Muscle of leg (tissue), 11 donors: ENCODE results near the gene SUFU. TPM values are rescaled to one million over a fixed set of nuclear protein-coding genes. Genes with fewer than 3 reads are reported as not detected.

Source experiments
- DNase-seq: peaks from one replicate; pipeline ENCODE4 v3.0.0; 2013
- H3K27ac ChIP-seq: one replicate; pipeline ENCODE4 v1.5.1; 2013; ENCODE audit warnings: mild to moderate bottlenecking, low read length, control low read depth
- H3K27me3 ChIP-seq: one replicate; pipeline ENCODE4 v1.6.1; 2013; ENCODE audit warnings: low read length; ENCODE audit not compliant: control insufficient read depth, insufficient read depth
- H3K36me3 ChIP-seq: one replicate; pipeline ENCODE4 v1.6.1; 2013; ENCODE audit warnings: low read length; ENCODE audit not compliant: control insufficient read depth, insufficient read depth
- H3K4me1 ChIP-seq: one replicate; pipeline ENCODE4 v1.6.1; 2013; ENCODE audit warnings: low read length; ENCODE audit not compliant: control insufficient read depth, insufficient read depth
- H3K4me3 ChIP-seq: one replicate; pipeline ENCODE4 v1.5.1; 2013; ENCODE audit warnings: low read length, control low read depth
- H3K9me3 ChIP-seq: replicated peaks from 2 replicates; pipeline ENCODE4 v1.6.1; 2013; ENCODE audit warnings: low read depth, low read length; ENCODE audit not compliant: control insufficient read depth
- WGBS: methylation state at CpG from one replicate; pipeline ENCODE4 v1.1.5; 2013; ENCODE audit warnings: missing lambda C conversion rate; ENCODE audit not compliant: insufficient coverage; 5-methylcytosine and 5-hydroxymethylcytosine counted together
- polyA plus RNA-seq, 8 donors: library from polyadenylated mRNA; unstranded; fragments of 120-200 nt; gene quantifications; one replicate each; pipeline versions ENCODE4 v1.2.1 to v1.2.3, GENCODE V29; 2013; ENCODE audit warnings: inconsistent platforms in 1 of 8, low replicate concordance in 1 of 8; ENCODE audit not compliant: insufficient read length in 8 of 8, insufficient read depth in 1 of 8
- total RNA-seq: library from RNA; stranded (reverse); fragments of 120-200 nt; gene quantifications from one replicate; pipeline ENCODE4 v1.2.4, GENCODE V29; 2013

The SUFU gene
- total and polyA plus RNA-seq, 9 donors = 5.1 to 21.5 (median 17.2) TPM

GRCh38 chr10:102545997-102546396 is 42.2 kb downstream of the SUFU start:
- Histone ChIP-seq H3K4me1 (peaks cover 12% of the 10 kb centered on the region), H3K4me3 (no peak overlapping the region), H3K27ac (no peak overlapping the region), H3K9me3 (no peaks in the 10 kb centered on the region), H3K36me3 (peaks cover 11% of the 10 kb centered on the region), H3K27me3 (no peaks in the 10 kb centered on the region)
- WGBS = 58% methylated on average over 2 of the region's 2 CpGs
- no peak for DNase-seq

DNA sequence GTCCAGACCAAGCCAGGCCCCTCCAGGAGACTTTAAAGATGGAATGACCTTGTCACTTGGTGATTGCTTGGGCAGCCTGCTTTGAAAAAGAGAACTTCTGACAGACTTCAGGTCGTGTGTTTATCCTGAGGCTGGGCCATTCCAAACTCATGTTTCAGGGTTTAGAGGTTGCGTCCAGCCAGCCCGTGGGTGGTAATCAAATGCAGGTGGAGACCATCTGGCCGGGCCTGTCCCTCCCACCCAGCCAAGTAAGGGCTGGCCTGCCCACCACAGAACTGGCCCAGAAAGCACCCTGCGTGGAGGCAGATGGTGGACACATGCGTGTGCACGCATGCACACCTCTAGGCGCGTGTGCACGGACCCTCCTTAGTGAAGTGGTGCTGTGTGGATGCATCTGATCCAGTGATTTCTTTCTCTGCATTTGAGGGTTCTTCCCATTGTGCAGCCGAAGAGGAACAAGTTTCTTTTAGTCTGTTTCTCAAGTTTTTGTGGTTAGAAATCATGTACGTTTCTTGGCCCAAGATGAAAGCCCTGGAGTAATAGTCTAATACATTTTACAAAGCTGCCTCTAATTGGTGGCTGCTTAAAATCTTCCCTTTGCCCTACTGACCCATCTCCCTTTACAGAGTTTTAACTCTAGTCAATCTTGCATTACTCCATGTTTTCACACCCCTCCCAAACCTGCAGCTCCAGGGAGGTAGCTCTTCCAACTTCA is 43.0 kb downstream of the SUFU start:
- DNase-seq = no peak
- WGBS = 37% methylated on average over 8 of the region's 12 CpGs

GRCh38 chr10:102549549-102549948 is 45.8 kb downstream of the SUFU start:
- no CpG with 5 or more reads among the region's 1 CpG for WGBS
- no peaks in the 10 kb centered on the region for H3K9me3 ChIP-seq
- H3K27ac ChIP-seq = no peak overlapping the region
- no peaks in the 10 kb centered on the region for H3K27me3 ChIP-seq
- peaks cover 12% of the 10 kb centered on the region for H3K4me1 ChIP-seq
- H3K36me3 ChIP-seq = peaks cover 16% of the 10 kb centered on the region
- no peak overlapping the region for H3K4me3 ChIP-seq
- no peak for DNase-seq

More for the DNA sequence above, 43.0 kb downstream of the SUFU start:
- no peak overlapping the region for H3K27ac ChIP-seq
- no peak overlapping the region for H3K4me3 ChIP-seq
- no peaks in the 10 kb centered on the region for H3K9me3 ChIP-seq
- no peaks in the 10 kb centered on the region for H3K27me3 ChIP-seq
- H3K36me3 ChIP-seq = peaks cover 11% of the 10 kb centered on the region
- peaks cover 12% of the 10 kb centered on the region for H3K4me1 ChIP-seq

- DNase-seq = no peak
- peaks cover 12% of the 10 kb centered on the region for H3K4me1 ChIP-seq
- 100% methylated on average over 4 of the region's 9 CpGs for WGBS
- peaks cover 19% of the 10 kb centered on the region for H3K36me3 ChIP-seq
- no peaks in the 10 kb centered on the region for H3K27me3 ChIP-seq
- no peak overlapping the region for H3K27ac ChIP-seq
- H3K9me3 ChIP-seq = no peaks in the 10 kb centered on the region
- no peak overlapping the region for H3K4me3 ChIP-seq
These were observed 47.0 kb downstream of the SUFU start for GRCh38 chr10:102550636-102551210.

GRCh38 chr10:102552533-102552932 is 48.8 kb downstream of the SUFU start:
- Histone ChIP-seq H3K4me1 (no peaks in the 10 kb centered on the region), H3K36me3 (peaks cover 19% of the 10 kb centered on the region), H3K27me3 (no peaks in the 10 kb centered on the region), H3K27ac (no peak overlapping the region), H3K4me3 (no peak overlapping the region), H3K9me3 (no peaks in the 10 kb centered on the region)
- DNase-seq = no peak
- WGBS = no CpG with 5 or more reads among the region's 2 CpGs

GRCh38 chr10:102553771-102554170 is 50.0 kb downstream of the SUFU start:
- Histone ChIP-seq H3K4me3 (no peak overlapping the region), H3K36me3 (peaks cover 19% of the 10 kb centered on the region), H3K4me1 (no peaks in the 10 kb centered on the region), H3K9me3 (no peaks in the 10 kb centered on the region), H3K27me3 (no peaks in the 10 kb centered on the region), H3K27ac (no peak overlapping the region)
- whole genome bisulfite sequencing = 100% methylated on average over 5 of the region's 7 CpGs
- no peak for DNase-seq

DNA sequence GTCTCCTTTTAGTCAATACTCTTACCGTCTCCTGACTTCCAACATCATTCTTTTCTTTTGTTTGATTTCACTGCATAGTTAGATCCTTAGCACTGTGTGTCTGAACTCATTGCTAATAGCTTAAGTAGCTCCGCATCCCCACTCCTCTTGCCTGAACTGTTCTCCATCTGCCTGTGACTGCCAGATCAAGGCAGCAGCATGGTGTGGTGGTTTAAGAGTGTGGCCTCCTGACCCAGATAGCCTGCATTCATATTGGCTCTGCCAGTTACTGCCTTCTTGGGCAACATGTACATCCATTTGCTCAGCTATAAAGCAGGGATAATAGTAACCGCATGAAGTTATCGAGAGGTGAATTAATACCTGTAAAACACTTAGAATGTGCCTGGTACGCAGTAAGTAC is 50.8 kb downstream of the SUFU start:
- H3K36me3 ChIP-seq = peaks cover 19% of the 10 kb centered on the region
- H3K4me1 ChIP-seq = no peaks in the 10 kb centered on the region
- no peaks in the 10 kb centered on the region for H3K9me3 ChIP-seq
- WGBS = 80% methylated on average over 1 of the region's 5 CpGs
- no peak for DNase-seq
- no peak overlapping the region for H3K4me3 ChIP-seq
- no peaks in the 10 kb centered on the region for H3K27me3 ChIP-seq
- no peak overlapping the region for H3K27ac ChIP-seq

DNA sequence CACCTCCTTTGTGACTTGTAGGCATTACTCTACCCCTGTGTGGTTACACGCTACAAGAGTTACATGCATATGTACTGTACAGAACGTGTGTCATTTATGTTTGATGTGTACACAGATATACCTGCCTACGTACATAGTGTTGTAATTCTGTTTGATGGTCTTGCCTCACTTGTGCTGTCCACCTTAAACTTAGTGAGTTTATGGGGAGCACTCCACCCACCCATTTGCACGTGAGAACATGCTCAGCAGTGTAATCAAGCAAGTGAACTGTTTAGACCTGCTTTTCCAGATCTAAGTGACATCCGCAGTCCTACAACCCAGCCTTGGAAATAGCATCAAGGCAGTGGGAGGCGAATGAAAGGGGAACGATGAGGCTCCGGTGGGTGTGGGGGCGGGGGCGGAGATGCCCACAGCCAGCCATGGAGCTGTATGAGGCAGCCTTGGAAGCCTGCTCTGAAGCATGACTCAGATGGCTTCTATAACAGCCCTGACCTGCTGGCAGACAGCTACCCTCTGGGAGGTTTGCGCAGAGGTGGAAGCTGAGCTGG is 52.1 kb downstream of the SUFU start:
- 58% methylated on average over 8 of the region's 11 CpGs for whole genome bisulfite sequencing
- no peaks in the 10 kb centered on the region for H3K27me3 ChIP-seq
- H3K4me1 ChIP-seq = no peaks in the 10 kb centered on the region
- peak; percentile 19 for DNase-seq
- H3K9me3 ChIP-seq = no peaks in the 10 kb centered on the region
- no peak overlapping the region for H3K4me3 ChIP-seq
- H3K36me3 ChIP-seq = peaks cover 9% of the 10 kb centered on the region
- no peak overlapping the region for H3K27ac ChIP-seq

DNA sequence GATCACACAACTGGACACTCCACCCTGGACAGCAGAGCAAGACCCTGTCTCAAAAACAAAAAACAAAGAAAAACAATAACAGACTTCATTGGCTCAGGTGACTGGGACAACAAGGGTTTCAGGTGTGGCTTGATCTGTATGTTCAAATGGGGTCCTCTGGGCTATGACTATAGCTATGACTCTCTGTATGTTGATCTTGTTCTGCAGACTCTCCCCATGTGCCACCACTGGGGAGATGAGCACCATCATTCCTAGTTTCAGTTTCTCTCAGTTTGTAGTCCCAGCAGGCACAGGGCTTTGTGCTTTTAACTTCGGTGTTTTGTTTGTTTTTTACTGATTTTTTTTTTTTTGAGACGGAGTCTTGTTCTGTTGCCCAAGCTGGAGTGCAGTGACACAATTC is 53.8 kb downstream of the SUFU start:
- no peaks in the 10 kb centered on the region for H3K27me3 ChIP-seq
- H3K36me3 ChIP-seq = peaks cover 3% of the 10 kb centered on the region
- no peak for DNase-seq
- no peak overlapping the region for H3K27ac ChIP-seq
- 100% methylated on average over 1 of the region's 2 CpGs for WGBS
- no peaks in the 10 kb centered on the region for H3K9me3 ChIP-seq
- no peak overlapping the region for H3K4me3 ChIP-seq
- no peaks in the 10 kb centered on the region for H3K4me1 ChIP-seq

DNA sequence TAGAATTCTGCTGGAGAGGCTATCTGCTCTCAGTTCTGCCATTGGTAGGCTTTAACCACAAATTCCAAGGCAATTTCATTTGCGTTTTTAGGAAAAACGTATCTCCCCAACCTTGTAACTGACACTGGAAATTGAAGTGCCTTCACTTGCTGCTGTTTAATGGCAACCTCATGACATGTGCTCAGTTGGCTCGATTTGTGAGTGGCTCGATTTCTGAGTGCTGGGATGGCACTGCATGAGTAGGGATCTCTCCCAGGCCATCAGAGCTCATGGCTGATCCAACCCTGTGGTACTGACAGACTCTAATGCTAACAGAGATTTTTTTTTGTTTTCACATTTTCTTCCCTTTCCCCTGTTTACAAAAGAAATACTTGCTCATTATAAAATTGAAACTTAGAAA is 56.0 kb downstream of the SUFU start:
- no peak overlapping the region for H3K4me3 ChIP-seq
- 53% methylated on average over 2 of the region's 4 CpGs for WGBS
- no peaks in the 10 kb centered on the region for H3K27me3 ChIP-seq
- H3K27ac ChIP-seq = no peak overlapping the region
- H3K4me1 ChIP-seq = no peaks in the 10 kb centered on the region
- peaks cover under 1% of the 10 kb centered on the region for H3K36me3 ChIP-seq
- DNase-seq = no peak
- no peaks in the 10 kb centered on the region for H3K9me3 ChIP-seq
